ENCODE data around the gene ZP2.

Gene ZP2

DNA sequence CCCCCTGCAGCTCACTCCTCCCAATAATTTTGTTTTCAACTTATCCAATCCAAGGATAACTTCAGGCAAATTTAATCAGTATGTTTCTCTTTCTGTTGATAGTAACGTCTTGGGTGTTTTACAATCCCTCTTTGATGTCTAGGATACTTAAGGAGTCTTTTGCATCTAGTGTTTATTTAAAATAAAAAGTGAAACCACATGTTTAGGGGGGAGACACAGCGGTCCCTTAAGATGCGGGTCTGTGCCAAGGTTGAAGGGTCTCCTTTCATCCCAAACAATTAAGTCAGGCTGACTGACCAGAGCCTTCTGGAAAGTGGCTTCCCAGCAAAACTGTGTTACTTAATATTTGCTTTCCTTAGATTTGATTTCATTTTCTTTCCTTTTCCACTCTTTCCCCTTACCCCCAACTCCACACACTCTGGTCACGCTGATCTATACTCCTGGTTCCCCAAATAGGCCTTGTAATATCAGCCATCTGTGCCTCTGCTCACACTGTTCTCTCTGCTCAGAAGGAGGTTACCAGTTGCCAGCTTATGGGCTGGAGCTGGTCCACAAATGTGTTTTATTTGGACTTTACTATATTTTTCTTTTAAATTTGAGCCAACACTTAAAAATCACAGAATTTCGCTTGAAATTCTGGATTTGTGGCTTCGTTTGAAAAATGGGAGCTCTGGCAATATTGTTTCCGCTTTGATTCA lies 33.3 kb upstream of the ZP2 start:
- TF ChIP-seq RAD21 (IDR thresholded peaks at IDR 0.05; ENCODE audit: low read depth): no peak

DNA sequence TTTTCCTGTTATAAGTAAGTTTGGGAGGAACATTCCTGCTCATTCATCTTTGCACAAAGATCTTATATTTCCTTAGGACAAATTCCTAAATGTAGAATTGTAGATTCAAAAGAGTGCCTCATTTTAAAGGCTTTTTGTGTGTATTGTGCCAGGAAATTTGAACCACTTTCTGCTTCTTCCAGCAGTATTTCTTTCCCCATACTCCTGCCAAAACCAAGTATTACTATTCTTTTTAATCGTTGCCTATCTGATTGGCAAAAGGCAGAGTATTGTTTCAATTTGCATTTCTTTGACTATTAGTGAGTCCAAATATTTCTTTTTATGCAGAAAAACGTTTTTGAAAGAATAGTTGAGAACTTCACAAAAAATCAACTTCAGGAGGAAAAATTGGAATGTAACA lies 31.4 kb upstream of the ZP2 start:
- TF ChIP-seq NFIC (IDR thresholded peaks at IDR 0.05) (no peak), YY1 (IDR thresholded peaks at IDR 0.05; ENCODE audit: low read depth) (no peak), ZBTB7A (IDR thresholded peaks at IDR 0.05; ENCODE audit: low read depth) (no peak), CREB1 (IDR thresholded peaks at IDR 0.05; ENCODE audit: low read depth) (no peak), EP300 (IDR thresholded peaks at IDR 0.05; ENCODE audit: borderline replicate concordance) (no peak), TEAD4 (IDR thresholded peaks at IDR 0.05) (no peak), CEBPB (IDR thresholded peaks at IDR 0.05) (no peak), EGR1 (IDR thresholded peaks at IDR 0.05) (no peak), TCF12 (IDR thresholded peaks at IDR 0.05; ENCODE audit: low read depth) (no peak), FOXM1 (IDR thresholded peaks at IDR 0.05; ENCODE audit: borderline replicate concordance, low read depth) (no peak), TAF1 (IDR thresholded peaks at IDR 0.05; ENCODE audit: low read depth) (no peak), RAD21 (IDR thresholded peaks at IDR 0.05; ENCODE audit: low read depth) (no peak)
- TF ChIP-seq, protein P1, sequence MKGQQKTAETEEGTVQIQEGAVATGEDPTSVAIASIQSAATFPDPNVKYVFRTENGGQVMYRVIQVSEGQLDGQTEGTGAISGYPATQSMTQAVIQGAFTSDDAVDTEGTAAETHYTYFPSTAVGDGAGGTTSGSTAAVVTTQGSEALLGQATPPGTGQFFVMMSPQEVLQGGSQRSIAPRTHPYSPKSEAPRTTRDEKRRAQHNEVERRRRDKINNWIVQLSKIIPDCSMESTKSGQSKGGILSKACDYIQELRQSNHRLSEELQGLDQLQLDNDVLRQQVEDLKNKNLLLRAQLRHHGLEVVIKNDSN (IDR thresholded peaks at IDR 0.05): no peak
- TF ChIP-seq, protein P2, sequence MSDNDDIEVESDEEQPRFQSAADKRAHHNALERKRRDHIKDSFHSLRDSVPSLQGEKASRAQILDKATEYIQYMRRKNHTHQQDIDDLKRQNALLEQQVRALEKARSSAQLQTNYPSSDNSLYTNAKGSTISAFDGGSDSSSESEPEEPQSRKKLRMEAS (IDR thresholded peaks at IDR 0.05): no peak
- TF ChIP-seq, protein P3, sequence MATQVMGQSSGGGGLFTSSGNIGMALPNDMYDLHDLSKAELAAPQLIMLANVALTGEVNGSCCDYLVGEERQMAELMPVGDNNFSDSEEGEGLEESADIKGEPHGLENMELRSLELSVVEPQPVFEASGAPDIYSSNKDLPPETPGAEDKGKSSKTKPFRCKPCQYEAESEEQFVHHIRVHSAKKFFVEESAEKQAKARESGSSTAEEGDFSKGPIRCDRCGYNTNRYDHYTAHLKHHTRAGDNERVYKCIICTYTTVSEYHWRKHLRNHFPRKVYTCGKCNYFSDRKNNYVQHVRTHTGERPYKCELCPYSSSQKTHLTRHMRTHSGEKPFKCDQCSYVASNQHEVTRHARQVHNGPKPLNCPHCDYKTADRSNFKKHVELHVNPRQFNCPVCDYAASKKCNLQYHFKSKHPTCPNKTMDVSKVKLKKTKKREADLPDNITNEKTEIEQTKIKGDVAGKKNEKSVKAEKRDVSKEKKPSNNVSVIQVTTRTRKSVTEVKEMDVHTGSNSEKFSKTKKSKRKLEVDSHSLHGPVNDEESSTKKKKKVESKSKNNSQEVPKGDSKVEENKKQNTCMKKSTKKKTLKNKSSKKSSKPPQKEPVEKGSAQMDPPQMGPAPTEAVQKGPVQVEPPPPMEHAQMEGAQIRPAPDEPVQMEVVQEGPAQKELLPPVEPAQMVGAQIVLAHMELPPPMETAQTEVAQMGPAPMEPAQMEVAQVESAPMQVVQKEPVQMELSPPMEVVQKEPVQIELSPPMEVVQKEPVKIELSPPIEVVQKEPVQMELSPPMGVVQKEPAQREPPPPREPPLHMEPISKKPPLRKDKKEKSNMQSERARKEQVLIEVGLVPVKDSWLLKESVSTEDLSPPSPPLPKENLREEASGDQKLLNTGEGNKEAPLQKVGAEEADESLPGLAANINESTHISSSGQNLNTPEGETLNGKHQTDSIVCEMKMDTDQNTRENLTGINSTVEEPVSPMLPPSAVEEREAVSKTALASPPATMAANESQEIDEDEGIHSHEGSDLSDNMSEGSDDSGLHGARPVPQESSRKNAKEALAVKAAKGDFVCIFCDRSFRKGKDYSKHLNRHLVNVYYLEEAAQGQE (IDR thresholded peaks at IDR 0.05; ENCODE audit: low read depth): no peak

- TF ChIP-seq, protein P3 (IDR thresholded peaks at IDR 0.05; ENCODE audit: low read depth): no peak
- no peak for TF ChIP-seq ZBTB7A (IDR thresholded peaks at IDR 0.05; ENCODE audit: low read depth)
- TF ChIP-seq, protein P2 (IDR thresholded peaks at IDR 0.05): no peak
Observed at GRCh38 chr16:21239646-21240045, 28.3 kb upstream of the ZP2 start.

DNA sequence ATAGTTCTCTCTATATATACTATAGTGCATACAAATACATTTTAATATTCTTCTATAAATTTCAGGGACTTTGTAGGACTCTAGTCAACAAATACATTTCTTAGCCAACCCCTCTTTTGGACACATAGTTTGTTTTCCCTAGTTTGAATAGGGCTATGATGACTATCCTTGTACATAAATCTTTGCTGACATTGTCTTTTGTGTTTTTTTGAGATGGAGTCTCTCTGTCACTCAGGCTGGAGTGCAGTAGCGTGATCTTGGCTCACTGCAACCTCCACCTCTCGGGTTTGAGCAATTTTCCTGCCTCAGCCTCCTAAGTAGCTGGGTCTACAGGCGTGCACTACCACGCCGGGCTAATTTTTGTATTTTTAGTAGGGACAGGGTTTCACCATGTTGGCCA lies 25.5 kb upstream of the ZP2 start:
- TF ChIP-seq, protein P1 (IDR thresholded peaks at IDR 0.05): no peak
- no peak for TF ChIP-seq EP300 (IDR thresholded peaks at IDR 0.05; ENCODE audit: borderline replicate concordance)
- no peak for TF ChIP-seq EGR1 (IDR thresholded peaks at IDR 0.05)
- no peak for TF ChIP-seq CEBPB (IDR thresholded peaks at IDR 0.05)
- TF ChIP-seq, protein P3 (IDR thresholded peaks at IDR 0.05; ENCODE audit: low read depth): no peak
- TF ChIP-seq CREB1 (IDR thresholded peaks at IDR 0.05; ENCODE audit: low read depth): no peak
- TF ChIP-seq FOXM1 (IDR thresholded peaks at IDR 0.05; ENCODE audit: borderline replicate concordance, low read depth): no peak
- TF ChIP-seq TCF12 (IDR thresholded peaks at IDR 0.05; ENCODE audit: low read depth): no peak
- TF ChIP-seq, protein P2 (IDR thresholded peaks at IDR 0.05): no peak
- no peak for TF ChIP-seq YY1 (IDR thresholded peaks at IDR 0.05; ENCODE audit: low read depth)
- TF ChIP-seq RAD21 (IDR thresholded peaks at IDR 0.05; ENCODE audit: low read depth): no peak
- TF ChIP-seq NFIC (IDR thresholded peaks at IDR 0.05): no peak
- no peak for TF ChIP-seq TAF1 (IDR thresholded peaks at IDR 0.05; ENCODE audit: low read depth)
- no peak for TF ChIP-seq TEAD4 (IDR thresholded peaks at IDR 0.05)
- no peak for TF ChIP-seq ZBTB7A (IDR thresholded peaks at IDR 0.05; ENCODE audit: low read depth)
